HFF-Myc (cell line): ENCODE measurements around the gene OR4F6.

ENCODE experiments used
- DNase-seq: peaks from one replicate; pipeline ENCODE4 v3.0.0-alpha.2; 2011; ENCODE audit warnings: low read depth; ENCODE audit errors: extremely low read depth
- H3K4me3 ChIP-seq: replicated peaks from 2 replicates; pipeline ENCODE4 v1.5.1; 2011; ENCODE audit warnings: low read depth, mild to moderate bottlenecking, control low read depth, low read length
- TF ChIP-seq, protein P1 (sequence below): IDR thresholded peaks from 2 replicates; pipeline ENCODE4 v1.5.1; 2012; ENCODE audit warnings: mild to moderate bottlenecking, low read depth, low read length, control low read depth; ENCODE audit errors: missing control alignments

The OR4F6 gene

DNA sequence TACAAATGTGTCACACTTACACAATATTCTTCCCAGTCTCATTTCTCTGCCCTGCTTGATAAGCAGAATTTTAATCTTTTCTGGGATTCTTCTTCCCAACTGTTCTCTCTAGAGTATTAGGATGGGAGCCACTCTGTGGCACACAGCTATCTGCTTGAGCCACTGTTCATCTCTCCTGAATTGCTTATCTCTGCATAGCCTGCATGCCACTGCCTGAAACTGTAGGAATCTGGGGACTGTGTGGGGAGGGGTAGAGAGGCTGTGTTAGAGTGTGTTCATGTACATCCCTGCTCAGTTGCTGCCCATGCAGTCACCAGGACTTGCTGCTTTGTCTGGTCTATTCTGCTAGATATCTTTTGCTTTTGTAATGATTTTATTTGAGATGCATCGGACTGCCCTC is 2.3 kb upstream of the OR4F6 start:
- TF ChIP-seq, protein P1, sequence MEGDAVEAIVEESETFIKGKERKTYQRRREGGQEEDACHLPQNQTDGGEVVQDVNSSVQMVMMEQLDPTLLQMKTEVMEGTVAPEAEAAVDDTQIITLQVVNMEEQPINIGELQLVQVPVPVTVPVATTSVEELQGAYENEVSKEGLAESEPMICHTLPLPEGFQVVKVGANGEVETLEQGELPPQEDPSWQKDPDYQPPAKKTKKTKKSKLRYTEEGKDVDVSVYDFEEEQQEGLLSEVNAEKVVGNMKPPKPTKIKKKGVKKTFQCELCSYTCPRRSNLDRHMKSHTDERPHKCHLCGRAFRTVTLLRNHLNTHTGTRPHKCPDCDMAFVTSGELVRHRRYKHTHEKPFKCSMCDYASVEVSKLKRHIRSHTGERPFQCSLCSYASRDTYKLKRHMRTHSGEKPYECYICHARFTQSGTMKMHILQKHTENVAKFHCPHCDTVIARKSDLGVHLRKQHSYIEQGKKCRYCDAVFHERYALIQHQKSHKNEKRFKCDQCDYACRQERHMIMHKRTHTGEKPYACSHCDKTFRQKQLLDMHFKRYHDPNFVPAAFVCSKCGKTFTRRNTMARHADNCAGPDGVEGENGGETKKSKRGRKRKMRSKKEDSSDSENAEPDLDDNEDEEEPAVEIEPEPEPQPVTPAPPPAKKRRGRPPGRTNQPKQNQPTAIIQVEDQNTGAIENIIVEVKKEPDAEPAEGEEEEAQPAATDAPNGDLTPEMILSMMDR, result no peak
- H3K4me3 ChIP-seq, result no peak overlapping the region
- no peak for DNase-seq

DNA sequence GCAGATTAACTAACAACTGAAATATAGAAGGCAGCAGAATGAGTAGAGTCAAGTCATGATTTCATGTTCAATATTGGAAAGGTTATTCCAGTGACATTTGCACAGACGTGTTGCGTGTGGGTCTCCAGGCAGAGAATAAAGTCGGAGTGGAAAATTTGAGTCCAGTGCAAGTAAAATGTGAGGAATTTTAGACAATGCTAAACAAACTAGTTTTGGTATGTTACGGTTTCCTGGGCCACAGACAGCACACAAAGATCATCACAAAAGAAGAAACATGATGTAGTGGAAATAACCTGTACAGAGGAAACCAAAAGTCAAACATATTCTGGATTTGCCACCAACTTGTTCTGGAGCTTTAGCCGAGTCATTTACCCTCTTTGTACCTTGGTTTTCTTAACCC is 367 bp downstream of the OR4F6 start:
- H3K4me3 ChIP-seq, result no peak overlapping the region
- DNase-seq, result no peak
- TF ChIP-seq, protein P1, result no peak

DNA sequence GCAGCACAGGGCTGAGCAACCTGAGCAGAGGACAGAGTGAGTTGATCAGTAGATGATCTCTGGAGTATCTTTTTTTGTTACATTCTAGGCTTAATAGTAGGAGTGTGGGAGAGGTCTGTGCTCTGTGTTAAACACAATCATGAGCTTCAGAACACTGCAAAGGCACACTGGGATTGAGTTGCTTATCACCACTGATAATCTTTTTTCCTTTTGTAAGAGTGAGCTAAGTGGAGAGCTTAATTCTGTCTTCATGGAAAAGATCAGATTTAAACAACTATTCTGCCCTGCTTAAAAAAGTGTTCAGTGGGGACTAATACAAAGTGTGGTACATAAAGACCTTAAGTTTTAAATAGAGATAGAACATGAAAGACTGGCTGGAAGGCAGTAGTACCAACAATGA is 1.1 kb downstream of the OR4F6 start:
- no peak overlapping the region for H3K4me3 ChIP-seq

DNA sequence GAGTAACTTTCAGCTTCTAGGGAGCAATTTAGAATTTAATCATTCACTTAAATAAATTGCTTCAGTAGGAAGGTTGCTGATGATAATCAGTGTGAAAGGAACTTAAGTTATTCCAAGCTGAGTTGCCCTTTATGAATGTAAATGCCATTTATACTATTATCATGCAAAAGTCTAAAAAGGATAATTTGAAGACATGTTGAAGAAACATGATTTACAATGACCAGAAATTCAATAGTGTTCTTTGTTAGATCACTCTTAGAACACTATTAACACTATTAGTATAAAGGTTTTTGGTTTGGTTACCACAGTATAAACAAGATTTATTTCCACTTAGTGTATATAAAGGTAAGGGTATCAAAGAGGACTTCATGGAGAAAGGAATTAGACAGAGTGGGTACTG is 1.6 kb downstream of the OR4F6 start:
- no peak overlapping the region for H3K4me3 ChIP-seq
- DNase-seq, result no peak
- TF ChIP-seq, protein P1, result no peak

More for the DNA sequence above, 1.1 kb downstream of the OR4F6 start:
- TF ChIP-seq, protein P1, result no peak
- DNase-seq, result no peak

DNA sequence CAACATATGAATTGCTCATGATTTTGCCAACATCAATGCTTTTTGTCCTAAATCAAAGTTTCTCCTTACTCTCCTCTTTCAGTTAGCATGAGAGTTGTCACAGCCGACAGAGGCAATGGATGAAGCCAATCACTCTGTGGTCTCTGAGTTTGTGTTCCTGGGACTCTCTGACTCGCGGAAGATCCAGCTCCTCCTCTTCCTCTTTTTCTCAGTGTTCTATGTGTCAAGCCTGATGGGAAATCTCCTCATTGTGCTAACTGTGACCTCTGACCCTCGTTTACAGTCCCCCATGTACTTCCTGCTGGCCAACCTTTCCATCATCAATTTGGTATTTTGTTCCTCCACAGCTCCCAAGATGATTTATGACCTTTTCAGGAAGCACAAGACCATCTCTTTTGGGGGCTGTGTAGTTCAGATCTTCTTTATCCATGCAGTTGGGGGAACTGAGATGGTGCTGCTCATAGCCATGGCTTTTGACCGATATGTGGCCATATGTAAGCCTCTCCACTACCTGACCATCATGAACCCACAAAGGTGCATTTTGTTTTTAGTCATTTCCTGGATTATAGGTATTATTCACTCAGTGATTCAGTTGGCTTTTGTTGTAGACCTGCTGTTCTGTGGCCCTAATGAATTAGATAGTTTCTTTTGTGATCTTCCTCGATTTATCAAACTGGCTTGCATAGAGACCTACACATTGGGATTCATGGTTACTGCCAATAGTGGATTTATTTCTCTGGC is 2.5 kb downstream of the OR4F6 start:
- no peak overlapping the region for H3K4me3 ChIP-seq
- DNase-seq, result no peak
- TF ChIP-seq, protein P1, result no peak

DNA sequence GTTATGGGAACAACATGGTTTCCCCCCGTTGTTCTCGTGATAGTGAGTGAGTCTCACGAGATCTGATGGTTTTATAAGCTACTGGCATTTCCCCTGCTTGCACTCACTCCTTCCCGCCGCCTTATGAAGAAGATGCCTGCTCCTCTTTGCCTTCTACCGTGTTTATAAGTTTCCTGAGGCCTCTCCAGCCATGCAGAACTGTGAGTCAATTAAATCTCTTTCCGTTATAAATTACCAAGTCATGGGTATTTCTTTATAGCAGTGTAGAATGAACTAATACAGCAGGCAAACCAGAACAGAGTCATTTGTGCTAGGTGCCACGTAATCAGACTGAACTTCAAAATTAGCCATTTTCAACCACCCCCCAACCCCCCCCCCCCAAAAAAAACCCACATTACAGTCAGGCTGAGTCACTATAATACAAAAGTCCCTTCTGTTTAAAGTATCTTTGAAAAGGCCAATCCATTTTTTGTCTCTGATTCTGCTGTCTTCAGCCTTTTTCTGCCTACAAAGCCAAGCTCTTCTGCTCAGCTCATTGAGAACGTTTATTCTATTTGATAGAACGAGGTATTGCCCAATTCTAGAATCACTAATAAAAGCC is 4.1 kb downstream of the OR4F6 start:
- no peak overlapping the region for H3K4me3 ChIP-seq
- TF ChIP-seq, protein P1, result no peak
- no peak for DNase-seq
